Mammary epithelial cell (primary cell): ENCODE measurements around the gene DNAH17.

Source experiments
- EZH2 ChIP-seq: IDR thresholded peaks from 2 replicates; pipeline ENCODE4 v1.6.1; 2012; ENCODE audit warnings: low read length, inconsistent platforms, borderline replicate concordance
- TF ChIP-seq, protein P1 (sequence below), 2 donors: IDR thresholded peaks in 1 of 2; conservative IDR thresholded peaks in 1 of 2; 2 replicates each; pipeline ENCODE4 v1.5.1; 2011 to 2012; ENCODE audit warnings: inconsistent platforms in 2 of 2, low read length in 2 of 2, mild to moderate bottlenecking in 2 of 2, control low read depth in 1 of 2, low read depth in 1 of 2; ENCODE audit not compliant: insufficient read depth in 1 of 2; ENCODE audit errors: extremely low read depth in 1 of 2

GRCh38 chr17:78620099-78620498, 42.9 kb upstream of the DNAH17 start:
- TF ChIP-seq, protein P1, sequence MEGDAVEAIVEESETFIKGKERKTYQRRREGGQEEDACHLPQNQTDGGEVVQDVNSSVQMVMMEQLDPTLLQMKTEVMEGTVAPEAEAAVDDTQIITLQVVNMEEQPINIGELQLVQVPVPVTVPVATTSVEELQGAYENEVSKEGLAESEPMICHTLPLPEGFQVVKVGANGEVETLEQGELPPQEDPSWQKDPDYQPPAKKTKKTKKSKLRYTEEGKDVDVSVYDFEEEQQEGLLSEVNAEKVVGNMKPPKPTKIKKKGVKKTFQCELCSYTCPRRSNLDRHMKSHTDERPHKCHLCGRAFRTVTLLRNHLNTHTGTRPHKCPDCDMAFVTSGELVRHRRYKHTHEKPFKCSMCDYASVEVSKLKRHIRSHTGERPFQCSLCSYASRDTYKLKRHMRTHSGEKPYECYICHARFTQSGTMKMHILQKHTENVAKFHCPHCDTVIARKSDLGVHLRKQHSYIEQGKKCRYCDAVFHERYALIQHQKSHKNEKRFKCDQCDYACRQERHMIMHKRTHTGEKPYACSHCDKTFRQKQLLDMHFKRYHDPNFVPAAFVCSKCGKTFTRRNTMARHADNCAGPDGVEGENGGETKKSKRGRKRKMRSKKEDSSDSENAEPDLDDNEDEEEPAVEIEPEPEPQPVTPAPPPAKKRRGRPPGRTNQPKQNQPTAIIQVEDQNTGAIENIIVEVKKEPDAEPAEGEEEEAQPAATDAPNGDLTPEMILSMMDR (conservative IDR thresholded peaks at IDR 0.05 in 1 of 2, IDR thresholded peaks at IDR 0.05 in 1 of 2; ENCODE audit: extremely low read depth in 1 of 2, insufficient read depth in 1 of 2, low read depth in 1 of 2, low read length in 2 of 2) = no peak
- no peak for TF ChIP-seq EZH2
